Neural crest cell (in vitro differentiated cells): ENCODE measurements around the gene PHF23. TPM values are rescaled to one million over a fixed set of nuclear protein-coding genes. Genes with fewer than 3 reads are reported as not detected.
A peak's percentile ranks its signal among the peaks of the same experiment; 100 is the strongest.

Source experiments
- DNase-seq: peaks from one replicate; pipeline ENCODE4 v3.0.0; 2021; ENCODE audit warnings: low read depth, mixed read lengths, low spot score
- H3K27ac Mint-ChIP-seq: one replicate; pipeline ENCODE4 v1.8.0; 2021; ENCODE audit warnings: mild to moderate bottlenecking, mixed read lengths; ENCODE audit not compliant: unreplicated experiment
- H3K27me3 Mint-ChIP-seq: 2 replicates; pipeline ENCODE4 v1.8.0; 2021; ENCODE audit warnings: low read depth, mild to moderate bottlenecking, mixed read lengths
- H3K36me3 Mint-ChIP-seq: 2 replicates; pipeline ENCODE4 v1.8.0; 2021; ENCODE audit warnings: low read depth, mild to moderate bottlenecking, mixed read lengths
- H3K4me1 Mint-ChIP-seq: 2 replicates; pipeline ENCODE4 v1.8.0; 2021; ENCODE audit warnings: mixed read lengths
- H3K4me3 Mint-ChIP-seq: one replicate; pipeline ENCODE4 v1.8.0; 2021; ENCODE audit warnings: mild to moderate bottlenecking, mixed read lengths
- H3K9me3 Mint-ChIP-seq: 2 replicates; pipeline ENCODE4 v1.8.0; 2021; ENCODE audit warnings: mixed read lengths
- total RNA-seq: library from RNA; stranded (reverse); gene quantifications from 2 replicates; pipeline ENCODE4 v1.2.1, GENCODE V29; 2021
- TF ChIP-seq, protein P1 (sequence below): fragments of 200-600 bp; sonication (generic); conservative IDR thresholded peaks from 2 replicates; pipeline ENCODE4 v1.5.0; 2021; ENCODE audit warnings: antibody characterized with exemption, mild to moderate bottlenecking

The PHF23 gene
- total RNA-seq, 1 donor from 2014 or later = 75.2 TPM

DNA sequence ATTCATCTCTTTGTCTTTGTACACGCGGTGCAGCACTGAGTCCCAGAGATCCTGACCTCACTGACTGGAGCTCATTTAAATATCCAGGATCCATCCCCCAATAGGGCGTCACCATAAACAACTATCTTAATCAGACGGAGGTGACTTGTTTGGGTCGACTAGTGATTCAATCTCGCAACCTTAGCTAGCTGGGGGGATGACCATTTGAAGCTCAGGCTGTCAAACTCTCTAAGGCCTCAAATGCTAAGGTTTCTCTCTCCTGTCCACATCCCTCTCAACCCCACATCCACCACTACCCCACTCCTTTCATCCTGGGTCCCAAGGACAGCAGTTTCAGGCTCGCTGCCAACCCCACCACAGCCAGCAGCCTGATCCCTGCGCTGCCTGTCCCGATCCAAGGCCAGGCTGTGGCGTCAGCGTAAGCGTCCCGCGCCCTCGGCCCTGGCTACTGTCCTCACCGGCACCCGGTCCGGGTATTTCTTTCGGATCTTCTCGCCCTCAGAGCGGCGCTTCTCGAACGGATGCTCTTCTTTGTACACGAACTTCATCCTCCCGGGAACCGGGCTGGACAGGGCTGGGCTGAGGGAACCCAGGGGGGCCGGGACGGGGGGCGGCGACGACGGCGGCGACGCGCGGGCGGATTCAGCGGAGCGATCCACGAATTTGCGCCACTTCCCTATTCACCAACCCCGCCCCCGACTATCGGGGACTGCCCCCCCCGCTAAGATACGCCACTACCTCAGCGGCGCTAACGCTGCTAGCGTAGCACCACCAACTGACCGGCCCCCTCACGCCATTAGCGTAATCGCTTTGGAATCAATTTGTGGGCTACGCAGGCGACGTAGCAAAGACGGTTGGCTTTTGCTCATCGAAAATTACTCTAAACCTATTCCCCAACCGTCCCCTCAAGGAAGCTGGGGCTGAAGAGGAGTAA, 2.8 kb upstream of the PHF23 start, which contains the start of gene GABARAP:
GABARAP (minus strand) TSS at position 667 of the 934 bp plus-strand sequence; CDS start at position 548, 119 bp downstream.
- no peaks in the 10 kb centered on the region for H3K9me3 Mint-ChIP-seq
- peaks cover 19% of the 10 kb centered on the region for H3K27me3 Mint-ChIP-seq
- H3K27ac Mint-ChIP-seq = peak within 1 kb of the TSS; percentile 99
- H3K4me1 Mint-ChIP-seq = peaks cover 42% of the 10 kb centered on the region
- TF ChIP-seq, protein P1, sequence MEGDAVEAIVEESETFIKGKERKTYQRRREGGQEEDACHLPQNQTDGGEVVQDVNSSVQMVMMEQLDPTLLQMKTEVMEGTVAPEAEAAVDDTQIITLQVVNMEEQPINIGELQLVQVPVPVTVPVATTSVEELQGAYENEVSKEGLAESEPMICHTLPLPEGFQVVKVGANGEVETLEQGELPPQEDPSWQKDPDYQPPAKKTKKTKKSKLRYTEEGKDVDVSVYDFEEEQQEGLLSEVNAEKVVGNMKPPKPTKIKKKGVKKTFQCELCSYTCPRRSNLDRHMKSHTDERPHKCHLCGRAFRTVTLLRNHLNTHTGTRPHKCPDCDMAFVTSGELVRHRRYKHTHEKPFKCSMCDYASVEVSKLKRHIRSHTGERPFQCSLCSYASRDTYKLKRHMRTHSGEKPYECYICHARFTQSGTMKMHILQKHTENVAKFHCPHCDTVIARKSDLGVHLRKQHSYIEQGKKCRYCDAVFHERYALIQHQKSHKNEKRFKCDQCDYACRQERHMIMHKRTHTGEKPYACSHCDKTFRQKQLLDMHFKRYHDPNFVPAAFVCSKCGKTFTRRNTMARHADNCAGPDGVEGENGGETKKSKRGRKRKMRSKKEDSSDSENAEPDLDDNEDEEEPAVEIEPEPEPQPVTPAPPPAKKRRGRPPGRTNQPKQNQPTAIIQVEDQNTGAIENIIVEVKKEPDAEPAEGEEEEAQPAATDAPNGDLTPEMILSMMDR = no peak
- peaks cover 28% of the 10 kb centered on the region for H3K36me3 Mint-ChIP-seq
- H3K4me3 Mint-ChIP-seq = peak within 1 kb of the TSS; percentile 94
- peak; percentile 98 for DNase-seq

DNA sequence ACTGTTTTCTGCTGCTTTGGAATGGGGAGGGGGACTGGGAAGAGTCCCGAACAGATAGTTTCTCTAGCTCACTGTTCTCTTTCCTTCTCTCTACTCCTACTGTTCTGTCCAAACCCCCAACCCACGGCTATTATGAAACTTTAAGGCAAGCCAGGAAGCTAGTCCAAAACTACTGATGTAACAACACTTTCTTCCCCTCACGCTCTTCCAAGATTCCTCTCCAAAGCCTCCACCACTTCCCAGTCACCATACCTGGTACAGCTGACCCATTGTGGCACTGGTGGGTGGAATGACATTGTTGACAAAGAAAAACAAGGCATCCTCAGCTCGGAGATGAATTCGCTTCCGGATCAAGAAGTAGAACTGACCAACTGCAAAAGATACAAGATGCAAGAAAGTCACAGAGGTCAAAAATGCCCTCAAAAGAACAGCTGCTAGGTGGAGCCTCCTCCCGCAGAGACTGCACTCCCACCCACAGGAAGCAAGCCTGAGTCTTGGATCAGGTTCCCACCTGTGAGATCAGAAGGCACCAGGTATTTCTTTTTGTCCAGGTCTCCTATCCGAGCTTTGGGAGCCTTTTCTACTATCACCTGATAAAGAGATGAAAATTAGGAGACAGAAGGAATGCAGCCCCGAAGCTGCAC, 2.0 kb upstream of the PHF23 start:
- Mint-ChIP-seq H3K36me3 (peaks cover 26% of the 10 kb centered on the region), H3K4me3 (peak overlapping the region; percentile 94), H3K9me3 (no peaks in the 10 kb centered on the region), H3K4me1 (peaks cover 47% of the 10 kb centered on the region), H3K27me3 (peaks cover 19% of the 10 kb centered on the region), H3K27ac (peak overlapping the region; percentile 99)
- TF ChIP-seq, protein P1 = no peak
- no peak for DNase-seq

DNA sequence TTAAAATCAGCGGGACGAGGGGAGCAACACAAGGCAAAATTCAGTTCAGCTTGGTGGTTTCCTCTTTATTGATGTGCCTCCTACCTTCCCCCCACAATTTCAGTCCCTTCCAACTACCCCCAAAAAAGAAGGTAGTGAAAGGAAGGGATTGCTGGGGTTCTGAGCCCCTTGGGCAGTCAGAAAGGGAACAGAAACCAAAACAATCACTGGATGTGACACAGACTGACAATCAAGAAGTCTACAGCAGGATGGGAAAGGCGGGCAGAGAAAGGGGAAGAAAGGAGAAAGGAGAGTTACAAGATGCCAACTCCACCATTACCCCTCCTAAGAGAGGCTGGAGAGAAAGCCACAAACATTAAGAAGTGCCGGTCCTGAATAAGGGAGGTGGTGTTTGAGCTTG, 1.1 kb upstream of the PHF23 start:
- Mint-ChIP-seq H3K4me3 (peak overlapping the region; percentile 94), H3K27me3 (peaks cover 19% of the 10 kb centered on the region), H3K27ac (peak overlapping the region; percentile 92), H3K4me1 (peaks cover 47% of the 10 kb centered on the region), H3K36me3 (peaks cover 26% of the 10 kb centered on the region), H3K9me3 (no peaks in the 10 kb centered on the region)
- TF ChIP-seq, protein P1 = no peak
- no peak for DNase-seq

DNA sequence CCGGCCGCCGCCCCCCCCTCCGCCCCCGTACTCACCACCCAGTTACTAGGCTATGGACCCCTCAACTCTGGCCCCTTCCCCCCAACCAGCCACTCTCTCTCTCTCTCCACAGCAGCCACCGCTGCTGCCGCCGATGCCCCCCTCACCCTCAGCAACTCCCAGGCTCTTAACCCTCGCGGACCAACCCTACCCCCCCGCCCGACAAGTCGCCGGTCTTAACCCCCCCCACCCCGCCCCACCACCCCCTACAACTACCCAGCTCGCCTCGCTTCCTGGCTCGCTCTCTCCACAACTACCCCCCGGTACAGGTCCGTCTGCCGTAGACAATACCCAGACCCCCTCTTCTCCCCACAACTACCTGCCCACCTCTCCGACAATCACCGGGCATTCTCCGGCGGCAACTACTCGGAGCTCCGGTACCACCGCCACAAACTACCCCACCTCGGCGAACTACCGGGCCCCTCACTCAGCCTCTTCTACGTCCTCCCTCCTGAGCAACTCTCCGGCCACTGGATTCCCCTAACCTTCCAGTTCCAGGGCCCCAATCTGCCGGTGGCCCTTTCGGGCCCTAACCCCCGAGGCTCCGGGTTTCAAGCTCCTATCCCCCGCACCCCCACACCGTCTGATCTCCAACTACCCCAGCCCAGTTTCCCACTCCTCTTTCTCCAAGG, 702 bp downstream of the PHF23 start:
- Mint-ChIP-seq H3K36me3 (peaks cover 27% of the 10 kb centered on the region), H3K27me3 (peaks cover 22% of the 10 kb centered on the region), H3K4me3 (peak overlapping the region; percentile 94), H3K9me3 (no peaks in the 10 kb centered on the region), H3K27ac (peak overlapping the region; percentile 99), H3K4me1 (peaks cover 60% of the 10 kb centered on the region)
- no peak for DNase-seq
- TF ChIP-seq, protein P1 = no peak

DNA sequence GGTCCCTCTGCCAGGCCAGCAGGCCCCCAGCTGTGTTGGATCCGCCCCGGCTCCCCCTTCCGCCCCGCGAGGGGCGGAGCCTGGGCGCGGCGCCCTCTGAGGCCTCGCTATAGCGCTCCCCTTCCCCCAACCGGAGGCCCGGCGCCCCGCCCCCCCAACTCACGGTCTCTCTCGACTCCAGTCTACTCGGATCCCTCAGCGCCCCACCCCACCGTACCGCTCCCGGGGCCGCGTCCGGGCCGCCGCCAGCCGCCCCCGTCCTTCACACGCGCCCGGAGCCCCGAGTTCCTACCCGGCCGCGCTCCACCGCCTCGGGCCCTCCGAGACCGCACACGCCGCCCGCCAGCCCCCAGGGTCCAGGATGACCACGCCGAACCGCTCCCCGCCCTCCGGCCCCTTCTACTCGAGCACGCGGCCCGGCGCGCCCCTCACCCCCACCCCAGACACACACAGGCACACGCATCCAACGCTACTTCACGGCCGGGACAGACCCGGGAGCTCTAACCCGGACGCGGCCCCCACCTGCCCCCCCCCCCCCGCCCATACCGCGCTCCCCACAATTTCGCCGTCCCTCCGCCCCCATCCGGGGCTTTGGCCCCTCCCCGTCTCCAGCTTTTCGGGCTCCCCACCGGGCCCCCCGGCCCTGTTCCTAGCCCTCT, 1.4 kb downstream of the PHF23 start:
- Mint-ChIP-seq H3K4me3 (peak overlapping the region; percentile 99), H3K27ac (no peak overlapping the region), H3K36me3 (peaks cover 26% of the 10 kb centered on the region), H3K4me1 (peaks cover 61% of the 10 kb centered on the region), H3K27me3 (peaks cover 25% of the 10 kb centered on the region), H3K9me3 (no peaks in the 10 kb centered on the region)
- TF ChIP-seq, protein P1 = no peak
- peak; percentile 60 for DNase-seq
